Central memory CD4-positive, alpha-beta T cell (primary cell): ENCODE measurements around the gene QRSL1.
"Not testable (repeated sequence)": the region's sequence is repeated elsewhere in the genome, so short reads cannot be mapped to it uniquely, and the experiment has no call there.

Experiments
- DNase-seq: peaks from one replicate; pipeline ENCODE4 v3.0.0; 2022
- total RNA-seq, 3 experiments: gene quantifications; one replicate each; lab custom pipeline; 2026; lab: John Stamatoyannopoulos, UW

The QRSL1 gene, protein sequence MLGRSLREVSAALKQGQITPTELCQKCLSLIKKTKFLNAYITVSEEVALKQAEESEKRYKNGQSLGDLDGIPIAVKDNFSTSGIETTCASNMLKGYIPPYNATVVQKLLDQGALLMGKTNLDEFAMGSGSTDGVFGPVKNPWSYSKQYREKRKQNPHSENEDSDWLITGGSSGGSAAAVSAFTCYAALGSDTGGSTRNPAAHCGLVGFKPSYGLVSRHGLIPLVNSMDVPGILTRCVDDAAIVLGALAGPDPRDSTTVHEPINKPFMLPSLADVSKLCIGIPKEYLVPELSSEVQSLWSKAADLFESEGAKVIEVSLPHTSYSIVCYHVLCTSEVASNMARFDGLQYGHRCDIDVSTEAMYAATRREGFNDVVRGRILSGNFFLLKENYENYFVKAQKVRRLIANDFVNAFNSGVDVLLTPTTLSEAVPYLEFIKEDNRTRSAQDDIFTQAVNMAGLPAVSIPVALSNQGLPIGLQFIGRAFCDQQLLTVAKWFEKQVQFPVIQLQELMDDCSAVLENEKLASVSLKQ
- 19.3 to 63.6 (median 38.8) reads per million in 3 experiments for total RNA-seq

- peak; percentile 90 for DNase-seq
Measured at GRCh38 chr6:106629103-106629858, at the start of gene QRSL1, which contains the start of gene RTN4IP1. Gene QRSL1, plus strand, starts transcription at chr6:106629578. Its CDS starts 104 bp downstream, at chr6:106629682. Gene RTN4IP1, minus strand, starts transcription at chr6:106629498. Its CDS starts 477 bp downstream, at chr6:106629021.

GRCh38 chr6:106581468-106581867 lies 47.9 kb upstream of the QRSL1 start:
- no peak for DNase-seq

DNA sequence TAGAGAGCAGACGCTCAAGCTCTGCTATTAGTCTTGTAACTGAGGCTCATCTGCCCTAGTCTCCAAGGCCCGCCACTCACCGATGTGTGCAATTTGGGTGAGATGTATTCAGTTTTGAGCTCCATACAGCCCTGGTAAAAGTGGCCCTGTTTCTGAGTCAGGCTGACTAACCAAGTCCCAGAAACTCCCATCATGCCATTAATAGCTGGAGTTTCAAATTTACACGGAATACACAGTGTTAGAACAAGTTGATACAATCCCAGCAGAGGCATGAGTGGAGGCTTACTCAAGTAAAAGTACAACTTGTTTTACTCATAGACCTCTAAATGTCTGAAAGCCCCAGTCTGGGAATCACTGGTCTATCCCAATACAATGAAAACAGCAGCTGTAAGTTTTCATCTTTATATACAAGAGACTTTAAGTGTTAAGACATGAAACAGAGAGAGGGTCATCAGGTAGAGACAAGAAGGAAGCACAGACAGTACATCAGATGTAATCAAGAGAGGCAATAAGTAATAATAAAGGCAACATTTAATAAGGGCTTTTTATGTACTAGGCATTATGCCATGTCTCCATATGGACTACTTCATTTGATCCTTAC lies 42.5 kb upstream of the QRSL1 start:
- no peak for DNase-seq

- DNase-seq: not testable (repeated sequence)
Measured at GRCh38 chr6:106588937-106589336, 40.4 kb upstream of the QRSL1 start.

GRCh38 chr6:106591111-106591825 lies 38.1 kb upstream of the QRSL1 start:
- no peak for DNase-seq

- no peak for DNase-seq
Measured at GRCh38 chr6:106599440-106599839, 29.9 kb upstream of the QRSL1 start.

- DNase-seq: no peak
Measured at GRCh38 chr6:106600329-106600728, 29.0 kb upstream of the QRSL1 start.

DNA sequence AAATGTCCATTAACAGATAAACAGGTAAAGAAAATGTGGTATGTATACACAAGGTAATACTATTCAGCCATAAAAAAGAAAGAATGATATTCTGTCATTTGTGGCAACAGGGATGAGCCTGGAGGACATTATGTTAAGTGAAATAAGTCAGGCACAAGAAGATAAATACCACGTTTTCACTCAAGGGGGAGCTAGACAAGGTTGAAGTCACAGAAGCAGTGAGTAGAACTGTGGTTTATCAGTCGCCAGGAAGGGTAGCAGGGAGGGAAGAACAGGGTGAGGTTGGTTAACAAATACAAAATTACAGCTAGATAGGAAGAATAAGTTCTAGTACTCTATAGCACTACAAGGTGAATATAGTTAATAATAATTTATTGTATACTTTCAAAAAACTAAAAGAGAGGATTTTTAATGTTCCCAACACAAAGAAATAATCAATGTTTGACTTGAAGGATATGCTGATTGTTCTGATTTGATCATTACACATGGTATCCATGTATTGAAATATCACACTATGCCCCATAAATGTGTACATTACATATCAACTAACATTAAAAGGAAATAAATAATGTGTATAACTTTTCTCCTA lies 21.2 kb upstream of the QRSL1 start:
- DNase-seq: peak; percentile 31

- DNase-seq: no peak
Measured at GRCh38 chr6:106609699-106610098, 19.7 kb upstream of the QRSL1 start.

- no peak for DNase-seq
Measured at GRCh38 chr6:106611030-106611429, 18.3 kb upstream of the QRSL1 start.

DNA sequence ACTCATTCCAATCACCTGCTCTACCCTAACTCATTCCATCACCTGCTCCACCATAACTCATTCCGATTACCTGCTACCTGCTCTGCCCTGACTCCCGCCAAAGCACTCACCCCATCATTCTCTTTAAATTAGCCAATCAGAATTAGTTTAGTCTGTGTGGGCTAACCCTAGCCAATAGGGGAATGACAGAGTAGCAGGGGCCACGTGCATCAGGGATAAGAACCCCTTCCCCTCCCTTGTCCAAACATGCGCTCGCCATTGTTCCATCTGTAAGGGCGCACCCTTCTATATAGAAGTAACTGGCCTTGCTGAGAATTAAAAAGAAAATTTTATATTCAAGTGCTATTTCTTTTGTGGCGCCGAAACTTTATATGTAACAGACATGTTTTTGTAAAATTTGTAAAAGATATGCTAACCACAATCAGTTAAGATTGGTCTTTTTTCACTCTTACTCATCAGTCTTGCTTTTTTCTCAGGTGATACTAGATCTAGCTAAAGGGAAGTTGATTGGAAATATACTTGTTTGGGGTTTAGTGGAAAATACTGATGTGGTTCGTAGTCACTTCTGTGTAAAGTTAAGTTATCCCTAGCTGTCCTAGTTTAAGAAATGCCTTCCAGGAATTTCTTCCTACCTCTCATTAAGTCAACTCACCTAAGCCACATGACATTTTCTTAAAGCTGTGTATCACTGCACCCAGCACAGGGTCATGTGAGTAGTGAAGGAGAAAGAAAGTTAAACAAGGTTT lies 16.5 kb upstream of the QRSL1 start:
- DNase-seq: no peak

DNA sequence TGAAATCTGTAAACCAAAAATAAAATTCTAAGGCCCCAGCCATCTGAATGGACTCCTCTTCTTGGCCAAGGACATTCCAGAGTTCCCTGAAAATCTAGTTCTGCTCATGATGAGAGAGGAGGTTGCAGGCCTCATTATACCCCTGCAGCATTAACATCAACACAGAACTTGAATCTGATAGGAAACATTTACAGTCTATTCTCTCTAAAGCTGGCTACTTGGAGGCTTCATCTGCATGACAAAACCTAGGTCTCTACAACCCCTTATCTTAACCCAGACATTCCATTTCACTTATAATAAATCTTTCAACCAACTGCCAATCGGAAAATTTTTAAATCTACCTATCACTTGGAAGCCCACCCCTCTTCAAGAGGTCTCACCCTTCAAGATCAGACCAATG lies 15.8 kb upstream of the QRSL1 start:
- no peak for DNase-seq

- no peak for DNase-seq
Measured at GRCh38 chr6:106614166-106614565, 15.2 kb upstream of the QRSL1 start.

GRCh38 chr6:106614592-106615257 lies 14.7 kb upstream of the QRSL1 start:
- DNase-seq: no peak

DNA sequence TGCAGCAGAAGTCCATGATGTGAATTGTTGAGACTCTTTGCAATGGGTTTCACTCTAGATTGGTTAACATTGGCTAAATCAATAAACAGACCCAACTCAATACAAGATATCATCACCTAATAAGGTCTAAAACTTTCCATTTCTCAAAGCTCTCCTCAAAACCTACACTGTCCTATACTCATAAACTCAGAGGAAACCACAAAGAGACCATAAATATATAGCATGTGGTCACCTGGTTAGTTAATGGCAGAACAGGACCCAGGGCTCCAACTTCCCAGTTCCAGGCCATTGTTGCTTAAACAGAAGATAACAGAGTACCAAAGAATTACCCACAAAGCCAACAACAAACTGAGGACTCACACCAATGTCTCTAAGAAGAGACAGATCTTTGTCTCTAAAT lies 12.1 kb upstream of the QRSL1 start:
- no peak for DNase-seq

GRCh38 chr6:106617857-106618256 lies 11.5 kb upstream of the QRSL1 start:
- no peak for DNase-seq

DNA sequence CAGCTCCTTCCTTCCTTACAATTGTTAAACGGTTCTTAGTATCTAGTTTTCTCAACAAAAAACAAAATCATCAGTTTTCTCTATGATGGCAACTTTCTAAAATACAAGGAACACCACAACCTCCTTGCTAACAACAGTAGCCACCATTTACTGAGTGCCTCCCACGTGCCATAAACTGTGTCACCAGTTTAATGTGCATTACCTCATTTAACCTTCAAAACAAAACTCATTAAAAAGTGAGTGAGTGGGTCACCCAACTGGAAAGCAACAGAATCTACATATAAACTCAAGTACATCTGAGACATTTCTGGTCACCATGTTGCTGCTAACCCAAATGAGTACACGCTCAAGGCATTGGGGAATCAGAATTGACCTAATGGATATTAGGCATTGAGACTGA lies 11.1 kb upstream of the QRSL1 start:
- no peak for DNase-seq

DNA sequence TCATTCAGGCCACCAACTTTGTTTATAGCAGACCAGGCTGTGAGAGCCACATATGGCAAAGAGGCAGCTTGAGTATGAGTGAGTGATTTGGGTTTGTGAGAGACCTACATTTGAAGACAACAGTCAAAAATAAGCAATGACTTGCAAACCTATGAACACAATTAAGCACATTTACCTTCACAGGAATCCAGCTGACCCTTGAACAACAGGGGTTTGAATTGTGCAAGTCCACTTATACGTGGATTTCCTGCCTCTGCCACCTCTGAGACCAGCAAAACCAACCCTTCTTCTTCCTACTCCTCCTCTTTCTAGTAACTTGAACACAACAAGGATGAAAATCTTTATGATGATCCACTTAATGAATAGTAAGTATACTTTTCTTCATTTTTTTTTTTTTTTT lies 10.2 kb upstream of the QRSL1 start:
- no peak for DNase-seq

- DNase-seq: no peak
Measured at GRCh38 chr6:106620931-106621672, 8.3 kb upstream of the QRSL1 start.

GRCh38 chr6:106622412-106622811 lies 7.0 kb upstream of the QRSL1 start:
- no peak for DNase-seq
